GM15510 (cell line): ENCODE results near the gene CLDN6.

Experiments used
- POLR2A ChIP-seq: IDR thresholded peaks from 3 replicates; pipeline ENCODE4 v1.6.1; 2011; ENCODE audit warnings: borderline replicate concordance; ENCODE audit not compliant: insufficient read length; ENCODE audit errors: extremely low read depth

The CLDN6 gene

GRCh38 chr16:3023415-3023668 lies 5.4 kb upstream of the CLDN6 start:
- TF ChIP-seq POLR2A, result no peak

GRCh38 chr16:3022684-3023414 lies 4.9 kb upstream of the CLDN6 start:
- no peak for TF ChIP-seq POLR2A

GRCh38 chr16:3022208-3022683 lies 4.3 kb upstream of the CLDN6 start:
- TF ChIP-seq POLR2A, result no peak

- no peak for TF ChIP-seq POLR2A
These were observed 3.6 kb upstream of the CLDN6 start for GRCh38 chr16:3021449-3022207.

GRCh38 chr16:3020604-3021448 lies 2.8 kb upstream of the CLDN6 start:
- no peak for TF ChIP-seq POLR2A

- TF ChIP-seq POLR2A, result peak; percentile 80
These were observed 2.2 kb upstream of the CLDN6 start, which contains the start of gene TNFRSF12A for GRCh38 chr16:3020247-3020603. Gene TNFRSF12A (plus strand): TSS chr16:3020368. CDS start chr16:3020398, 30 bp downstream.

- TF ChIP-seq POLR2A, result no peak
These were observed 1.7 kb upstream of the CLDN6 start for GRCh38 chr16:3019594-3020246.

GRCh38 chr16:3017344-3017743 lies 639 bp downstream of the CLDN6 start:
- no peak for TF ChIP-seq POLR2A

- TF ChIP-seq POLR2A, result no peak
These were observed 2.0 kb downstream of the CLDN6 start for GRCh38 chr16:3015865-3016521.

- no peak for TF ChIP-seq POLR2A
These were observed 3.0 kb downstream of the CLDN6 start for GRCh38 chr16:3014971-3015370.

- no peak for TF ChIP-seq POLR2A
These were observed 3.8 kb downstream of the CLDN6 start for GRCh38 chr16:3013998-3014690.

- TF ChIP-seq POLR2A, result no peak
These were observed 4.5 kb downstream of the CLDN6 start for GRCh38 chr16:3013491-3013951.

- no peak for TF ChIP-seq POLR2A
These were observed 5.1 kb downstream of the CLDN6 start, which contains the start of gene CLDN9 for GRCh38 chr16:3012828-3013420. Gene CLDN9 (plus strand): TSS chr16:3012923. CDS start chr16:3013363, 440 bp downstream.
